GM12878 (cell line): ENCODE measurements around the gene KIFC3. TPM values are rescaled to one million over a fixed set of nuclear protein-coding genes. Genes with fewer than 3 reads are reported as not detected.

Experiments
- ATAC-seq: fragments of 200-7000 bp; cut with Tn5 transposase; 3 replicates; pipeline ENCODE4 v1.9.1; 2020; ENCODE audit warnings: mild to moderate bottlenecking, moderate library complexity
- BruUV-seq: library from RNA; stranded (reverse); fragments of 400-500 nt; replicated peaks from 2 replicates; lab custom pipeline; 2021; lab: Mats Ljungman, UMichigan
- CTCF ChIA-PET: fragments of 300-600 bp; sonication (Branson Sonifier 250); formaldehyde crosslinking; extraction: SDS; loops from one replicate; lab custom pipeline; 2021; ENCODE audit warnings: inconsistent platforms; lab: Yijun Ruan, JAX
- POLR2A ChIA-PET: fragments of 350-600 bp; formaldehyde crosslinking; extraction: SDS; loops from one replicate; lab custom pipeline; 2021; ENCODE audit warnings: inconsistent platforms; lab: Charles Lee
- RAD21 ChIA-PET: fragments of 300-600 bp; sonication (Branson Sonifier 250); formaldehyde crosslinking; loops from one replicate; lab custom pipeline; 2023; ENCODE audit warnings: antibody characterized with exemption; ENCODE audit not compliant: unreplicated experiment; lab: Charles Lee
- SMC1A ChIA-PET: fragments of 300-600 bp; sonication (Branson Sonifier 250); formaldehyde crosslinking; loops from one replicate; lab custom pipeline; 2023; ENCODE audit not compliant: unreplicated experiment, uncharacterized antibody; lab: Charles Lee
- DNase-seq: peaks from one replicate; pipeline ENCODE4 v3.0.0-alpha.2; 2011; ENCODE audit warnings: low read depth, low spot score
- FAIRE-seq: peaks from 3 replicates; lab custom pipeline; 2011; peaks lifted over from hg19 to GRCh38; lab: Jason Lieb, UNC
- H2AFZ ChIP-seq: 2 replicates; pipeline ENCODE4 v1.6.0; 2011; ENCODE audit warnings: low read depth, low read length, control low read depth; ENCODE audit not compliant: control insufficient read depth
- H3K27ac ChIP-seq: 2 replicates; pipeline ENCODE4 v1.5.1; 2011; ENCODE audit warnings: control low read depth; ENCODE audit not compliant: control insufficient read depth, insufficient read depth
- H3K27me3 ChIP-seq, 2 experiments: replicated peaks in 1 of 2; 2 replicates each; pipeline versions ENCODE4 v1.6.0 to v1.6.1; 2011; ENCODE audit warnings: low read length in 1 of 2; ENCODE audit not compliant: control insufficient read depth in 2 of 2, insufficient read depth in 2 of 2
- H3K36me3 ChIP-seq, 2 experiments: 2 replicates each; pipeline ENCODE4 v1.5.1; 2011; ENCODE audit warnings: low read length in 1 of 2; ENCODE audit not compliant: control insufficient read depth in 2 of 2, insufficient read depth in 2 of 2
- H3K4me1 ChIP-seq: 2 replicates; pipeline ENCODE4 v1.6.1; 2011; ENCODE audit warnings: mild to moderate bottlenecking, low read length, moderate library complexity, mixed read lengths; ENCODE audit not compliant: control insufficient read depth, insufficient read depth
- H3K4me2 ChIP-seq: 2 replicates; pipeline ENCODE4 v1.6.0; 2011; ENCODE audit warnings: control low read depth; ENCODE audit not compliant: control insufficient read depth, insufficient read depth
- H3K4me3 ChIP-seq: fragments of 200-600 bp; sonication (generic); 2 replicates; pipeline ENCODE4 v1.5.1; 2016
- H3K79me2 ChIP-seq: 2 replicates; pipeline ENCODE4 v1.6.0; 2011; ENCODE audit warnings: low read length; ENCODE audit not compliant: control insufficient read depth, insufficient read depth
- H3K9ac ChIP-seq: 2 replicates; pipeline ENCODE4 v1.8.0; 2011; ENCODE audit warnings: low read length, control low read depth, mixed read lengths; ENCODE audit not compliant: control insufficient read depth, insufficient read depth
- H3K9me3 ChIP-seq: replicated peaks from 3 replicates; pipeline ENCODE4 v1.5.1; 2011; ENCODE audit warnings: mild to moderate bottlenecking, low read length; ENCODE audit not compliant: control insufficient read depth, insufficient read depth
- H4K20me1 ChIP-seq: 2 replicates; pipeline ENCODE4 v1.6.0; 2011; ENCODE audit not compliant: control insufficient read depth, insufficient read depth
- BCL11A ChIP-seq: IDR thresholded peaks from 2 replicates; pipeline ENCODE4 v1.6.1; 2011; ENCODE audit warnings: low read depth, low read length
- CHD1 ChIP-seq: IDR thresholded peaks from 2 replicates; pipeline ENCODE4 v1.6.1; 2012; ENCODE audit warnings: low read depth, low read length, improper control_type of control experiment
- EGR1 ChIP-seq, 2 experiments: IDR thresholded peaks; 1 replicate in 1 of 2; 2 replicates in 1 of 2; pipeline ENCODE4 v1.6.1; 2011 to 2012; ENCODE audit warnings: low read depth in 2 of 2, low read length in 2 of 2, borderline replicate concordance in 1 of 2, mild to moderate bottlenecking in 1 of 2, moderate library complexity in 1 of 2
- ESRRA ChIP-seq: IDR thresholded peaks from 2 replicates; pipeline ENCODE4 v1.6.1; 2012; ENCODE audit warnings: mild to moderate bottlenecking, low read length, improper control_type of control experiment
- FOS ChIP-seq: IDR thresholded peaks from 3 replicates; pipeline ENCODE4 v1.6.1; 2011; ENCODE audit warnings: borderline replicate concordance; ENCODE audit not compliant: insufficient read length; ENCODE audit errors: extremely low read depth
- HDGF ChIP-seq: fragments of 450-650 bp; IDR thresholded peaks from 2 replicates; pipeline ENCODE4 v1.6.1; 2016; ENCODE audit warnings: antibody characterized with exemption
- IKZF1 ChIP-seq: fragments of 450-650 bp; conservative IDR thresholded peaks from 2 replicates; pipeline ENCODE4 v1.6.1; 2017; ENCODE audit warnings: antibody characterized with exemption, mild to moderate bottlenecking
- MLLT1 ChIP-seq: fragments of 450-650 bp; IDR thresholded peaks from 2 replicates; pipeline ENCODE4 v1.6.1; 2016; ENCODE audit warnings: mild to moderate bottlenecking
- PKNOX1 ChIP-seq: fragments of 450-650 bp; IDR thresholded peaks from 2 replicates; pipeline ENCODE4 v1.6.1; 2016; ENCODE audit warnings: mild to moderate bottlenecking
- POLR2AphosphoS2 ChIP-seq: IDR thresholded peaks from 2 replicates; pipeline ENCODE4 v1.6.1; 2011; ENCODE audit warnings: low read depth, mild to moderate bottlenecking, low read length, improper control_type of control experiment, moderate library complexity
- RELA ChIP-seq: fragments of 450-650 bp; IDR thresholded peaks from 2 replicates; pipeline ENCODE4 v1.8.0; 2014; ENCODE audit warnings: borderline replicate concordance; ENCODE audit not compliant: partially characterized antibody
- SKIL ChIP-seq: fragments of 450-650 bp; IDR thresholded peaks from 2 replicates; pipeline ENCODE4 v1.6.1; 2017; ENCODE audit warnings: mild to moderate bottlenecking, low read depth, inconsistent platforms; ENCODE audit not compliant: poor library complexity, severe bottlenecking
- SMAD1 ChIP-seq: fragments of 450-650 bp; IDR thresholded peaks from 2 replicates; pipeline ENCODE4 v1.6.1; 2018; ENCODE audit warnings: mild to moderate bottlenecking, low read depth; ENCODE audit not compliant: partially characterized antibody
- SP1 ChIP-seq: IDR thresholded peaks from one replicate; pipeline ENCODE4 v1.6.1; 2011; ENCODE audit warnings: low read depth, low read length
- SUZ12 ChIP-seq: fragments of 200-600 bp; sonication (generic); IDR thresholded peaks from one replicate; pipeline ENCODE4 v1.6.1; 2018; ENCODE audit warnings: antibody characterized with exemption, mild to moderate bottlenecking; ENCODE audit not compliant: unreplicated experiment
- TCF3 ChIP-seq: IDR thresholded peaks from 2 replicates; pipeline ENCODE4 v1.6.1; 2012; ENCODE audit warnings: low read depth, mild to moderate bottlenecking, low read length, borderline replicate concordance; ENCODE audit not compliant: insufficient read depth
- ZNF207 ChIP-seq: fragments of 450-650 bp; IDR thresholded peaks from 2 replicates; pipeline ENCODE4 v1.6.1; 2014; ENCODE audit warnings: antibody characterized with exemption, mild to moderate bottlenecking, borderline replicate concordance
- ZNF24 ChIP-seq: fragments of 450-650 bp; IDR thresholded peaks from 2 replicates; pipeline ENCODE4 v1.6.1; 2017; ENCODE audit warnings: antibody characterized with exemption, mild to moderate bottlenecking
- WGBS: methylation state at CpG from one replicate; pipeline ENCODE4 v1.1.6; 2016; ENCODE audit warnings: low lambda C conversion rate; ENCODE audit not compliant: insufficient replicate concordance, insufficient coverage; ENCODE audit errors: missing lambda C conversion rate; 5-methylcytosine and 5-hydroxymethylcytosine counted together
- in situ Hi-C: fragments of 300-500 bp; cut with MboI; formaldehyde crosslinking; loops from 9 replicates; pipeline ENCODE4 v1.14.3; 2018; ENCODE audit warnings: mixed read lengths
- intact Hi-C: fragments of 100-400 bp; cut with micrococcal nuclease; formaldehyde crosslinking; loops from one replicate; pipeline ENCODE4 v1.14.2; 2022; ENCODE audit not compliant: unreplicated experiment
- polyA plus RNA-seq, 11 experiments: library from polyadenylated mRNA; depleted of rRNA in 4 of 11; unstranded in 6 of 11; stranded (reverse) in 5 of 11; fragments of >200 nt; fragmentation: Nextera tagmentation in 4 of 11; fragmentation: Illumina TruSeq in 1 of 11; extraction: Ambion mirVana in 4 of 11; extraction: Trizol in 1 of 11; gene quantifications; 1 replicate in 1 of 11; 2 replicates in 10 of 11; pipeline versions ENCODE4 v1.2.1 to v1.2.3, GENCODE V29; 2011 to 2016; ENCODE audit warnings: inconsistent platforms in 2 of 11, missing spikeins in 2 of 11, low read depth in 1 of 11
- total RNA-seq, 4 experiments: library from RNA; depleted of rRNA in 3 of 4; stranded (reverse); fragments of >200 nt in 3 of 4; fragmentation: Illumina TruSeq in 1 of 4; extraction: Trizol in 1 of 4; gene quantifications; 2 replicates each; pipeline versions ENCODE4 v1.2.1 to v1.2.3, GENCODE V29; 2013 to 2021

KIFC3 gene
- total and polyA plus RNA-seq, 10 of the 15 experiments (the other 5 are each of a cell fraction or from before 2014, with no cell fraction given), result 0.22 to 1.3 (median 0.26) TPM; not detected in 3

- Histone ChIP-seq H3K4me1 (no peaks in the 10 kb centered on the region), H2AFZ (no peak overlapping the region), H3K4me3 (no peak overlapping the region), H3K36me3 (no peaks in the 10 kb centered on the region; a peak in 2 of 4 replicates), H4K20me1 (no peaks in the 10 kb centered on the region), H3K27me3 (no peaks in the 10 kb centered on the region), H3K79me2 (no peaks in the 10 kb centered on the region), H3K9me3 (no peaks in the 10 kb centered on the region), H3K27ac (no peak overlapping the region), H3K9ac (no peak overlapping the region), H3K4me2 (no peak overlapping the region)
- intact Hi-C loops (no loop called here), in situ Hi-C loops (no loop called here)
- ChIA-PET CTCF (interaction anchor here (1.2 kb wide), 1 partner anchor 10 kb away, joined by 3 read pairs; no protein-coding TSS in a partner anchor), RAD21 (no interaction called here), SMC1A (no interaction called here), POLR2A (interaction anchor here (0.9 kb wide), 1 partner anchor 15 kb away, joined by 7 read pairs; the partner anchor contains the start of gene KATNB1)
- no peak for DNase-seq
- no peak for FAIRE-seq
- ATAC-seq, result no peak
- WGBS, result 100% methylated on average over 3 of the region's 5 CpGs
- TF ChIP-seq IKZF1 (no peak), ZNF24 (no peak), SP1 (no peak), CHD1 (no peak), POLR2AphosphoS2 (no peak), EGR1 (IDR thresholded peaks at IDR 0.05; ENCODE audit: borderline replicate concordance in 1 of 2, low read depth in 2 of 2, low read length in 2 of 2) (no peak), SUZ12 (no peak), BCL11A (no peak), PKNOX1 (no peak), FOS (no peak), TCF3 (no peak), ZNF207 (no peak), HDGF (no peak), RELA (no peak), ESRRA (no peak), SMAD1 (no peak), MLLT1 (no peak), SKIL (no peak)
- no TSS peak for BruUV-seq
Observed at GRCh38 chr16:57749856-57750452, 52.3 kb downstream of the KIFC3 start.
